Stimulated activated CD8-positive, alpha-beta memory T cell treated with anti-CD3 and anti-CD28 coated beads, Interleukin-4, amount 100 ng/mL, for 4 hours (primary cell): ENCODE data around the gene IQCE.
"Not testable (repeated sequence)": the region's sequence is repeated elsewhere in the genome, so short reads cannot be mapped to it uniquely, and the experiment has no call there.

Experiments
- DNase-seq, 2 donors: peaks; one replicate each; pipeline ENCODE4 v3.0.0-alpha.2; 2020; ENCODE audit warnings: low read depth in 2 of 2, low spot score in 1 of 2

Gene IQCE

DNA sequence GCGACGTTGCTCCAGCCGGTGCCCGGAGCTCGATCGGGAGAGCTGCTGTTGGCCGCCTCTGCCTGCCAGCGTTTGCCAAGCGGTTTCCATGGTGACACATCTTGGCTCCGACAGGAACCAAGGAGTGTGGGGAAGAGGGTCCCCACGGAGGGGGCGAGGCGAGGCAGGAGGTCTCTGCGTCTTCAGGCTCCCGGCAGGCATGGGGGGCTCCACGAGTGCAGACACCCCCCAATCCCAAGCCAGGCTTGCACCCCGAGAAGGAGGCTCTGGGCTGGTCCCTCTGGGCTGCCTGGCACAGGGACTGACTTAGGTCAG, 27.0 kb upstream of the IQCE start:
- DNase-seq = not testable (repeated sequence)

GRCh38 chr7:2532199-2532772, 26.5 kb upstream of the IQCE start:
- DNase-seq = not testable (repeated sequence)

GRCh38 chr7:2532816-2533215, 26.0 kb upstream of the IQCE start:
- not testable (repeated sequence) for DNase-seq

DNA sequence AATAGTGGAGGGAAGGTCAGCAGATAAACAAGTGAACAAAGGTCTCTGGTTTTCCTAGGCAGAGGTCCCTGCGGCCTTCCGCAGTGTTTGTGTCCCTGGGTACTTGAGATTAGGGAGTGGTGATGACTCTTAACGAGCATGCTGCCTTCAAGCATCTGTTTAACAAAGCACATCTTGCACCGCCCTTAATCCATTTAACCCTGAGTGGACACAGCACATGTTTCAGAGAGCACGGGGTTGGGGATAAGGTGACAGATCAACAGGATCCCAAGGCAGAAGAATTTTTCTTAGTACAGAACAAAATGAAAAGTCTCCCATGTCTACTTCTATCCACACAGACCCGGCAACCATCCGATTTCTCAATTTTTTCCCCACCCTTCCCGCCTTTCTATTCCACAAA, 25.2 kb upstream of the IQCE start:
- DNase-seq = not testable (repeated sequence)

DNA sequence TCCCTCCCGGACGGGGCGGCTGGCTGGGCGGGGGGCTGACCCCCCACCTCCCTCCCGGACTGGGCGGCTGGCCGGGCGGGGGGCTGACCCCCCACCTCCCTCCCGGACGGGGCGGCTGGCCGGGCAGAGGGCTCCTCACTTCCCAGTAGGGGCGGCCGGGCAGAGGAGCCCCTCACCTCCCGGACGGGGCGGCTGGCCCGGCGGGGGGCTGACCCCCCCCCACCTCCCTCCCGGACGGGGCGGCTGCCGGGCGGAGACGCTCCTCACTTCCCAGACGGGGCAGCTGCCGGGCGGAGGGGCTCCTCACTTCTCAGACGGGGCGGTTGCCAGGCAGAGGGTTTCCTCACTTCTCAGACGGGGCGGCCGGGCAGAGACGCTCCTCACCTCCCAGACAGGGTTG, 24.6 kb upstream of the IQCE start:
- not testable (repeated sequence) for DNase-seq

DNA sequence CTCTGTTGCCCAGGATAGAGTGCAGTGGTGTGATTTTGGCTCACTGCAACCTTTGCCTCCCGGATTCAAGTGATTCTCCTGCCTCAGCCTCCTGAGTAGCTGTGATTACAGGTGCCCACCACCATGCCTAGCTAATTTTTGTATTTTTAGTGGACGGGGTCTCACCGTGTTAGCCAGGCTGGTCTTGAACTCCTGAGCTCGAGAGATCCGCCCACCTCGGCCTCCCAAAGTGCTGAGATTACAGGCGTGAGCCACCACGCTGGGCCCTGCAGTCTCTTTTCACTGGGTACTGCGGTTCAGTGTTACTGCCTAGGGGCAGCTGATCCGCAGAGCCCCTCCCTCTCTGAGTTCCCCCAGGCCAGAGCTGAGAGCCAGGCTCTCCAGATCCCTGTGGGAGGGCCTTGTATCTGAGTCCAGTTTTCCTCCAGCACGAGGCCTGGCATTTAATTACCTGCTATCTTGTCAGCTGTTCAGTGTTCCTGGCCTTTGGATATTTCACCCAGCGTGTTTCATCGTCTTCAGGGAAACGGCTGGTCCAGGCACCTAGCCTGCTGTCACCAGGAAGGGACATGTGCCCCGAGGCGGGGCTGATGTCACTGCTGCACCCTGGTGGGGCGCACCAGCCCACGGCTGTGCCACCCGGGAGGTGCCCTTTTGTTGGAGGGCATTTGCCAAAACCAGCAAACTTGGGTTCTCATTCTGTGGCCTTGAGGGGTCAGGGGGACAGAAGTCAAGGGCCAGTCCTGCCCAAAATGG, 22.7 kb upstream of the IQCE start:
- not testable (repeated sequence) for DNase-seq

DNA sequence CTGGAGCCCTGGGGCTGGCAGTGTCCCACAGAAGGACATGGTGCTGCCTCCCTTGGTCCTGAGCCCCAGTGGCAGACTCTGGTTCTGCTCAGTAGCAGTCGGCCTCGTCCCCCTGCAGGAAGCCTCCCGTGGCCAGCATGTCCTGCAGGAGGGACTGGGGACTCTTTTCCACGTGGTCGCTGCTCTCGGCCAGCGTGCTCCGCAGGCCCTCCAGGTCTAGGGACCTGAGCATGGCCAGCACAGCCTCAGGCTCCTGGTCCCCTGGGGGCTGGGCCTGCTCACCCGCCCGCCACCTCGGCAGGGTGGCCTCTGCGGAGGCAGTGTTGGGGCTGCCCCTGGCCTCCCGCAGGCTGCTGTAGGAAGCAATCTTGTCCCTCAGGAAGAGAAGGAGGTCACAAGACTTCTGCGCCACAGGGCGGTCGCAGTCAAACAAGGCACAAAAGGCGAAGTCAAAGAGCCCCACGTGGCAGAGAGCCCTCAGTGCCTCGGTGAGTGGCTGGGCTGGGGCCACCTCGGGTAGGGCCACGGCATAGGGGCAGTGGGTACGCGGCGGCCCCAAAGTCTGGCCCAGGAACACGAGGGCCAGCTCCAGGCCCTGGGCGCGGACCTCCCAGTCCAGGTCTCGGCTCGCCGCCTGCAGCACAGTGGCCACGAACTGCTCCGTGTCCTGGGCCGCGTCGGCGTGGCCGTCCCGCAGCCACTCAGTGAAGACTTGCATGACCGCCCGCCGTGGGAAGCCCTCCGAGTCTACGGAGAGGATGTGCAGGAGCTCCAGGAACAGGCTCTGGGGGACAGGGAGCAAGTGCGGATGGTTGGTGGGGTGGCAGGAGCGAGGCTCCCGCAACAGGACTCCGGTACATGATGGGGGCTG, 20.6 kb upstream of the IQCE start:
- DNase-seq = no peak

DNA sequence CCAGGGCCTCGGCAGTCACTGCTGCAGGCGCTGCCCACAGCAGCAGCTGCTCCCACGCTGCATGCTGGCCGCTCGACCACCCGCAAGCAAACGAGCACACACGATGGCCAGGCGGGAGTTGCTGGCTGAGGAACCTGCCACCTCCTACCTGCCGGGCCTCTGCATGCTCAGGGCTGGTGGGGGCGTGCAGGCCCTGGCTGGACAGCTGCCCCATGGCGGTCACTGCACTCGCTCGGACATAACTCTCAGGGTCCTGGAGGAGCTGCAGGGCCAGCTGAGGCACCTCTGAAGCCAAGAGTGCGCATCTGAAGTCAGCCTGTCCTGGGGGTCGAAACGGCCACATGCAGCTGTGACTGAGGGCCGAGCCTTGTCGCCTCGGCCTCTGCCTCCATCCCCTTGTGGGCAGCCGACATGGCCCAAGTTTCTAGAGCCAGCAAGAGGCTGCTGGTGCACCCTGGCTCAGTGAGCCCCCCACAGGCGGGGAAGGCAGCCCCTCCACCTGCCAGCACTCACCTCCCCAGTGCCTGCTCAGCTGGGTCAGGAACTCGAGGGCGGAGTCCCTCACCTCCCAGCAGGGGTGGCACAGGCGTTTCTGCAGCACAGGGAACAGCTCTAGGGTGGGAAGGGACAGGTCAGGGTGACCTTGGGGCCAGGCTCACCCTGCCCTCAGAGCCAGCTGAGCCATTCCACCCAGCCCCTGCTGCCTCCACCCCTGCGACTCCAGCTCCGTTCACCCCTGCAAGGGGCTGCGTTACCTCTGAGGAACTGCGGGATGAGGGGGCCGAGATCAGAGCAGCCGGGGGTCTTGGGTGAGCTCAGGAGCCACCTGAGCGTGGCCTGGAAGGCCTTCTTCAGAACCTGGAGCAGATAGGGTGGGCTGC, 19.5 kb upstream of the IQCE start:
- no peak for DNase-seq

GRCh38 chr7:2540133-2540532, 18.6 kb upstream of the IQCE start:
- DNase-seq = no peak

DNA sequence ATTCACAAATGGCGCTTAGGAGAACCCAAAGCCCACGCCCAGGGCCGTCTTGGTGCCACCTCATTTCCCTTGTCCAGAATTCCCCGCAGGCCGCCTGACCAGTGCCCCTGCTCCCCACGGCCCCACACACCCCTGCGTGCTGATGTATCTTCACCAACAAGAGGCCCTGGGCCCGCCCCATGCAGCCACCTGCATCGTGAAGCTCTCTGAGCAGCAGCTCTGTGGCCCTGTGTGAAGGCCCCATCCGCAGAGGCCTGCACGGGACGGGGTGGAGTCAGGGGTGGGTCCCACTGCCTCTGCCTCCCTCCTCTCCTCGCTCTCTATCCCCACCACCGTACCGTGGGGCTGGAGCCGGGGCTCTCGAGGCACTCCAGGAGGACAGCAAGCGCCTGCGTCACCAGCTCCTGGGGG, 18.1 kb upstream of the IQCE start:
- no peak for DNase-seq

DNA sequence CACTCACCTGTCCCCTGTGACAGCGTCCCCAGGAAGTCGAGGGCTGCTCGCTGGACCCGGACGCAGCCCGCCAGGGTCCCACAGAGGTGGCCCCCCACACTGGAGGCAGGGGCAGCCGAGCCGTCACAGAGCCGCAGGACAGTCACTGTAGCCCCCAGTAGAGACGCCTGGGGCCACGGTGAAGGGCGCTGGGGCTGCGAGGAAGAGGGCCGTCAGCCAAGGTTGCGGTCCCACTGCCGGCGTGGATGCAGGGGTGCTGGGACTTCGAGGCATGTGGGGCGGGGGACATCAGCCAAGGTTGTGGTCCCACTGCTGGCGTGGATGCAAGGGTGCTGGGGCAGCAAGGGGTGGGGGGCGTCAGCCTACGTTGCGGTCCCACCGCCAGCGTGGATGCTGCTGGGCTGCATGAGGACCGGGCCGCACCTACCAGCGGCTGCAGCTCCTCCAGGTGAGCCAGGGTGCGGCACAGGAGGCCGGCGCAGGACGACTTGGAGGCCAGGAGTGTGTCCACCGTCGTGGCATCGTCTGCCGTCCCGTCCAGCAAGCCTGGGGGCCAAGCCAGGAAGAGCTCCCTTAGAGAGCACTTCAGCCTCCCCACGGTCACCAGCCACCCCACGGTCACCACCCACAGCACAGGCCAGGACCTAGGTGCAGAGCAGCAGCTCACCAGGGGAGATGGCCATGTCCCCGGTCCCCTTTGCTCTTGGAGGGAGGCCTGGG, 17.3 kb upstream of the IQCE start:
- no peak for DNase-seq

- DNase-seq = no peak
These were observed 16.5 kb upstream of the IQCE start for GRCh38 chr7:2542011-2542915.

DNA sequence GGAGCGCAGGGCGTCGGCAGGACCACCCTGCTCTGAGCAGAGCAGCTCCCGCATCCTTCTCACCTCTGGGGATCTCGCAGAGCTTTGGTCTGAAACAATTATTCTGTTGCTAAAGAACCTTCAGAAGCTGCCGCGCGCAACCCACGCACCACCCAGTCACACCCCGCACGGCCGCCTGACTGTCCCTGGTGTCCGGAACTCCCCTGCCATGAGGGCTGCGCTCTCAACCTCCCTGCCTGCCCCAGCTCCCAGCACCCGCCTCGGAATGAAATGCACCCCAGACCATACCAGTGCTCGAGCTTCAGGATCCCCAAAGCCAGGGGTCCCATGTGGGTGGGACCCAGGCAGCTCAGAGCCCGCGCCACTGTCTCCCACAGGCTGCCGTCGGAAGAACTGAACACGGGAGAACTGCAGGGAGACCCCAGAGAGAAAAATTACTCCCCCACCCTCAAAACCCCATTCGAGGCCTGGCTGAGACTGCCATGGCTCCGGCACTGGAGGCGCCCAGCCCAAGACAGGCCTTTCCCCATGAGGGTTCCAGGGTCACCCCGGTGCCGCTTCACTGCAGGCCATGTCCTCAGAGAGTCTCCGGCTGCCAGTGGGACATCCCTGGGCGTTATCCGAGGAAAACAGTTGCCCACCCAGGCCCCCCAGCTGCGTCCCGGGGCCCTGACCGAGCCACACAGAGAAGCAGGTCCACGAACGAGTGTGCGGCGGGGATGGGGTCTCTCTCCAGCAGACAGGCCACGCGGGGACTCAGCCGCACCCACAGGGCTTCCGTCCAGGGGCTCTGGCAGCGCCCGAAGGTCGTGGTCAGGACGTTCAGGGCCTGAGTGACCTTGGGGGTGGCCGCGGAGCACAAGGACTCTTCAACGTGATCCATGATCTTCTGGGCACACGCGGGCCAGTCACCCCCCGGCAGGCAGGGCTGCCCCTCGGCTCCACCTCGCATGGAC, 15.6 kb upstream of the IQCE start:
- DNase-seq = no peak

DNA sequence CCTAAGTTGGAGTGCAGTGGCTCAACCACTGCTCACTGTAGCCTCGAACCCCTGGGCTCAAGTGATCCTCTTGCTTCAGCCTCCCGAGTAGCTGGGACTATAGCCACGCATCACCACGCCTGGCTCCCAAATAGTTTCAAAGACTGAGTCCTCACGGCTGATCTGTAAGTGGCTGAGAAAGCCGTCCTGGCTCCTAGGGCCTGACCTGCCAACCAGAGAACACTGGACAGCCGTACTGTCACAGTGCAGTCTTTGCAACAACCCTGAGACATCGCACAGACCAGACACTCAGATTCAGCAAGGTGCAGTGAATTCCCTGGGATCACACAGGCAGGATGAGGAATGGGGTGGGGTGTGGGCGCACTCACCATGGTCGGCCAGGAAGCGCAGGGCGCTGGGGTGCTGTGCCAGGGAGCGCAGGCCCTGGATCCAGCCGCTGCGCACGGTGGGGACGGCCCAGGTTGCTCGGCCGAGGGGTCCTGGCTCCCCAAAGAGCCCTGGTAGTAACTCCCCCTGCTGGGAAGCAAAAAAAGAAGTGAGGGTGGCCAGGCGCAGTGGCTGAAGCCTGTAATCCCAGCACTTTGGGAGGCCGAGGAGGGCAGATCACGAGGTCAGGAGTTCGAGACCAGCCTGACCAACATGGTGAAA, 14.1 kb upstream of the IQCE start:
- no peak for DNase-seq

DNA sequence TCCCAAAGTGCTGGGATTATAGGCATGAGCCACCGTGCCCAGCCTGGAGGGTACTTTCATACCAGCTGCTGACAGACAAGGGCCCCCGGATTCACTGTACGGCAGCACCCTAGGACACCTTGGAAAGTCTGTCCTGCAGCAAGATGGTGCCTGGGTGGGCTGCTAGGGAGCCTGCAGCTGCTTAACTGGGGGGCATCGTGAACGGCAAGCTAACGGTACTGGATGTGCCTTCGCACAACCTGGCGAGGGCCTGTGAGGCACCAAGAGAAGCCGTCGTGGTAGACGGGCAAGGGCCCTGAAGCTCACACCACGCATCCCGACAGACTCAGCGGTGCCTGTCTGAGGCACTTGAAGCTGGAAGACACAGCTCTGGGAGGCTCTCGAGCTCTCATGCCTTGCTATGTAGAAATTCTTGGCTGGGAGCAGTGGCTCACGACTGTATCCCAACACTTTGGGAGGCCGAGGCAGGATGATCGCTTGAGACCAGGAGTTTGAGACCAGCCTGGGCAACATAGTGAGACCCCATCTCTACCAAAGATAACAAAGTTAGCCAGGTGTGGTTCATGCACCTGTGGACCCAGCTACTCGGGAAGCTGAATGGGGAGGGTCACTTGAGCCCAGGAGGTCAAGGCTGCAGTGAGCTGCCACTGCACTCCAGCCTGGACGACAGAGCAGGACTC, 12.9 kb upstream of the IQCE start:
- no peak for DNase-seq

- no peak for DNase-seq
These were observed 11.8 kb upstream of the IQCE start for GRCh38 chr7:2546776-2547586.
